GM21367 (cell line): ENCODE results near the gene APEH.
"Not testable (repeated sequence)": the region's sequence is repeated elsewhere in the genome, so short reads cannot be mapped to it uniquely, and the experiment has no call there.

ENCODE experiments used
- ATAC-seq: cut with Tn5 transposase; IDR thresholded peaks from one replicate; pipeline ENCODE4 v1.9.1; 2021; ENCODE audit not compliant: unreplicated experiment

Gene APEH

DNA sequence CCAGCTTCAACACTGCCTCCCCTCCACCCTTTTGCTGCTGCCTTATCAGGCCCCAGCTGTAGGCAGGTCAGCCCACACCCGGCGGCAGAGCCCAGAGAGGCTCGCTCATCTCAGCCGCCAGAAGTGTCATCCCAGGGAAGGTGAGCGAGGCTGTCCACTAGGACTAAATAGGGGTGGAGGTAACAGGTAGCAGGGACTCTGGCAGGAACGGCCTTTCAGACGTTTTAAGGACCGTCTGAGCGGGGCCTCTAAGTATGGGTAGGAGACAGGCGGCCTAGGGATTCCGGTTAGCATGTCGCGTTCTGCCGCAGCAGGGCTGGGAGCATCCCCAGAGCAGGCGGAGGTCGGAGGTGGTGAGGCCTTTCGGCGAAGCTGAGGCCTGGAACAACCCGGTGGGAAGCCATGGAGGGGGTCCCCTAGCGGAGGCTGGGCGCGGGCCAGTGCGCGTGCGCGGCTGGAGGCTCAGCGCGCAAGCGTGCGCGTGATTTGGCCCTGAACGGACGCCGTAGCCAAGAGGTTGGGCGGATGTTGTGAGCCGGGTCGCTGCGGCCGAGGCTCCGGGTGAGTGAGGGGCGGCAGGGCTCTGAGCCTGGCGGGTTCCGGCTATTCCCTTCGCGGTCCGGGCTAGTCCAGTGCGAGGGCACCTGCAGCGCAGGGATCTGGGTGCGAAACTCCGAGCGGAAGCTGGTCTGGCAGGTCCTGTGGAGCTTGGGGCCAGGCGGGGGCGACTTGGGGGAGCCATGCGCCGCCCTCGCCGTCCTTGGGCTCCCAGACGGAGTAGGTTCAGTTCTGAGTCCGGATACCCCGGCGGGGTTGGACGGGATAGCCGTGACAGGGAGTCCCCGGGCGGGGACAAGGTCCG, 15.1 kb downstream of the APEH start, which contains the start of the genes MST1 and RNF123:
MST1 (minus strand) TSS at position 429 of the 862 bp plus-strand sequence. CDS start 783 bp downstream, outside the sequence.
RNF123 (plus strand) TSS at position 512 of the 862 bp plus-strand sequence. CDS start 1,609 bp downstream, outside the sequence.
- peak; percentile 43 for ATAC-seq

DNA sequence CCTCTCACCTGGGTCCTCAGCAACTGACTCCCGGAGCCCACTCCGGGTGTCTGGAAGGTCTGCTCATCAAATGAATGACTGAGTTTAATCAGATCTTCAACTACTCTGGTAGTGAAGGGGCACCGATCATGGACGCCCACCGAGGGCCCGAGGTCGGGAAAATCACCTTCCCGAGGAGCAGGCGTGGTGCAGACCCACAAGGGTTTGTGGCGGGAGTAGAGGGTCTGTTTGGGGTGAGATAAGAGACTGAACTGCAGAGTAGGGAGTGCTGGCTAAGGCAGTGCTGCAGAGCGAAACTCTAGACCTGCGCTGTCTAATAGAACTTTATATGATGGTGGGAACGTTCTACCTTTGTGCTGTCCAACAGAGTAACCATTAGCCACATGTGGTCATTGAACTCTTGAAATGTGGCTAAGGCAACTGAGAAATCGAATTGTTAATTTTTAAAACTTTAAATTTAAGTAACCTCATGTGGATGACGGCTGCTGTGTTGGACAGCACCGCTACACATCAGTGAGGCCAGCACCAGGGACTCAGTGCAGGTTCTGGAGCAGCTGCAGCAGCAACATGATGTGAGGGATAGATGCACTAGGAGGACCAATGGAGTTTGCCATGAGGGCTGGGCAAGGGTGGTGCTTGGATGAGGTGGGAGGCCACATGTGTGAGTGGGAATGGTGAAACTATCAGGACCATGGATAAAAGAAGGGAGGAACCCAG, 15.9 kb downstream of the APEH start:
- not testable (repeated sequence) for ATAC-seq

DNA sequence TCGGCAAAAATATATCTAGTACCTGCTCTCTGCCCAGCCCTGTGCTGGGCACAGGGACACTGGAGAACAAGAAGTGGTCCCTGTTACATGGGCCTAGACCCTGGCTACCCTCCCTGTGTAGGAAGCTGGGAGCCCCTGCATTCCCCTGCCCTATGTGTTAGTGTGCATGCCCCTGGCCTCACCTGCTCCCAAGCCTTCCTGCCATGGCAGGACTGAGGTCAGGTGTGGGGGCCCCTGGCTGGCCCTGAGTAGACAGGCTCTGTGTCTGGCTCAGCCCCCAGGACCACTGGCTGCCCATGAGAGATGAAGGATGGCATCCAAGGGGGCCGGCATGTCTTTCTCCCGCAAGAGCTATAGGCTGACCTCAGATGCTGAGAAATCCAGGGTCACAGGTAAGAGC, 16.7 kb downstream of the APEH start:
- not testable (repeated sequence) for ATAC-seq

DNA sequence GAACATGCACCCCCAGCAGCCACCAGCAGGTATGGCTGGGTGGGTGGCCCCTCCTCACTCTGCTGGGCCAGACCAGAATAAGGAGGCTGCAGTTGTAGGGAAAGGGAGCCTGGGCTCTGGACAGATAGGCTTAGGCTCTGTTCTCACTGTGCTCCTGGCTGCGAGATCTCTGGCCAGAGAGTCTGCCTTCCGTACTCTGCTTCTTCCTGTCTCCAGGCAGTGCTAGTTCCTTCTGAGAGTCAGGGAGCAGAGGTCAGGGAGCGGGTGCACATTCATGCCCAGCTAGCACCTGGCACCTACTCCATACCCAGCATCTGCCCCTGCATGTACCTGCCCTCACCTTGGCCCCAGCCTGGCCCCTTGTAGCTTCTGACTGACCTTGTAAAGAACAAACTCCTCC, 17.3 kb downstream of the APEH start:
- not testable (repeated sequence) for ATAC-seq

DNA sequence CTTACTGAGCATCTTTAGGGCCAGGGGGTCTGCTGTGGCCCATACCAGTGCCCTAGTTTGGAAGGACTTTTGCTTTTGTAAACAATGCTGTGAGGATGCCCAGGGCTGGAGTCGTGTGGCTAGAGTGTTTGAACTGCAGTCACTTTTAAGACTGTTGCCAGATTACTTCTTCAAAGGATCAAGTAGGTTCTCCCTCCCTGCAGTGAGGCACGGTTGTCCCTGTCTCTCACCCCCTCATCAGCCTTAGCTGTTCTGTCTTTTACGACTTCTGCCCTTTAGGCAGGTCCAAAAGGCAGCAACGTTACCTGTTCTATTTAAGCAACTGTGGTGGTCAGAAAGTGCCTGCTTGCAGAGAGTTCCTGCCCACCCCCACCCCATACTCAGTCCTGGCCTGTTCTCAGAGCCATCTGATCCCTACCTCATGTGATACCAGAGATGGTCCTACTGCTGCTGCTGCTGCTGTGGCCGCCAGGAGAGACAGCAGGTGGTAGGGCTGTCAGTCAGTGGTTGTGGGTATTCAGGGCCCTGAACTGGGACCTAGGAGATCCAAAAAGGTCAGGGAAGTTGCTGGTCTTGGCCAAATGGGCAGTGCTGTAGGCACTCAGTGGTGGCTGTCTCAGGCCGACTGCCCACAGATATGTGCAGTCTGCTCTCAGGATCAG, 20.4 kb downstream of the APEH start:
- ATAC-seq = not testable (repeated sequence)

DNA sequence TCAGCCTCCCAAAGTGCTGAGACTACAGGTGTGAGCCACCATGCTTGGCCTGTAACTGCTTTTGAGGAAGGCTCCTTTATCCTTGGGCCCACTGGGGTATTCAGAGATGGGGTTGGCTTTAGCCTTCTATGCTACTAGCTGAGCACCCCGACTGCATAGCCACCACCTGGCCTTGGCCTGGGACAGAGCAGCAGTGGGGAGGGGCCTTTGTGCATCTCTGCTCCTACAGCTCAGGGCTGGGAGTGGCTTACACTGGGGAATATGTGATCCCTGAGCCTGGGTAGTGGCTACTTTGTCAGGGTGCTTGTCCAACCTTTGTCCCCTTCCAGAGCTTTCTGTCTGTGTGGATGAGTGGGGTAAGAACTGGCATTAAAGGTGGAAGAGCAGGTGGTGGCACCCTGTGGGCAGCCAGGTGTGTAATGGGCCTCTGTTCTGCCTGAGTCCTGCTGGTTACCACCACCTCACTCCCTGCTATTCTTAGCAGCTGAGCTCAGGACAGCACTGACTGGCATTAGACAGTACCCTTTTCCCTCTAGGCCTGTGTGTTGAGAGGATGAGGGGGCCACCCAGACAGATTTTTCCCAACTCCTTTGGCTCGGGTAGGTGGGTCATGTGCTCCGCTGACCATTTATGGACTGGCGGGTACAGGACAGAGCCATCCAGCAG, 21.3 kb downstream of the APEH start:
- not testable (repeated sequence) for ATAC-seq

DNA sequence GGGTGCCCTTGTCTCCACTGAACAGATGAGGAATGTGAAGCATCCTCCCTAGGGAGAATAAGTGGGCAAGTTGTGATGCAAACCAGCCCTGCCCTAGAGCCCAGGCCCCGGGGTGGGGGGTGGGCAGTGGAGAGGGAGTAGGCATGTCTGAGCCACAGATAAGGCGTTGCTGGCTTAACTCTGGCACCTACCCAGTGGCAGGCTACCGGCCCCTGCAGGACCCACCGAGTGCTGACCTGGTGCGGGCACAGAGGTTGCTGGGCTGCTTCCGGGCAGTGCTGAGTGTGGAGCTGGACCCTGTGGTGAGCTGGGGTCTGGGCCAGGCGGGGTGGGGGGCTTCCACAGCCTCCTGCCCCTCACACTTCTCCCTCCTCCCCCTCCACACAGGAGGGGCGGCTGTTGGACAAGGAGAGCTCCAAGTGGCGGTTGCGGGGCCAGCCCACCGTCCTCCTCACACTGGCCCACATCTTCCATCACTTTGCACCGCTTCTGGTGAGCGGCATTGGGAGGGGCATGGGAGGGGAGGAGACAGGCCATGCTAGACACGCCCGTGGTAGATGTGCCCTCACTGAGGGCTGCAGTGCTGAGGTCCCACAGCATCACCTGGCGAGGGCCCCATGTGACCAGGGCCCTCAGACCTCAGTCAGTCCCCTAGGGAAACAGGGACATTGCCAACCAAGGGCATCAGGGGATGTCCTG, 25.3 kb downstream of the APEH start:
- no peak for ATAC-seq

DNA sequence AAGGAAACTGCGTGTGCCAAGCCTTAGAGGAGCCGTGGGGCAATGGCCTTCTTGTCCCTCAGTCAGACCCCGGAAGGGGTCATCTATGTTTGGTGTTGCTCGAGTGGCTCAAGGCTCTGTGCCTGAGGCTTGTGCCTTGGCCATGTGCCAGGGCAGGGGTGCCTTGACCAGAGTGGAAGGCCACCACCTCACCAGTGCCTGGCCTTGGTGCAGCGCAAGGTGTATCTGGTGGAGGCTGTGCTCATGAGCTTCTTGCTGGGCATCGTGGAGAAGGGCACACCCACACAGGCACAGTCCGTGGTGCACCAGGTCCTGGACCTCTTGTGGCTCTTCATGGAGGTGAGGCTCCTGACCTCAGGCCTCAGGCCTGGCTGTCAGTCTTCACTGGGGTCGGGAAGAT, 25.9 kb downstream of the APEH start:
- no peak for ATAC-seq

DNA sequence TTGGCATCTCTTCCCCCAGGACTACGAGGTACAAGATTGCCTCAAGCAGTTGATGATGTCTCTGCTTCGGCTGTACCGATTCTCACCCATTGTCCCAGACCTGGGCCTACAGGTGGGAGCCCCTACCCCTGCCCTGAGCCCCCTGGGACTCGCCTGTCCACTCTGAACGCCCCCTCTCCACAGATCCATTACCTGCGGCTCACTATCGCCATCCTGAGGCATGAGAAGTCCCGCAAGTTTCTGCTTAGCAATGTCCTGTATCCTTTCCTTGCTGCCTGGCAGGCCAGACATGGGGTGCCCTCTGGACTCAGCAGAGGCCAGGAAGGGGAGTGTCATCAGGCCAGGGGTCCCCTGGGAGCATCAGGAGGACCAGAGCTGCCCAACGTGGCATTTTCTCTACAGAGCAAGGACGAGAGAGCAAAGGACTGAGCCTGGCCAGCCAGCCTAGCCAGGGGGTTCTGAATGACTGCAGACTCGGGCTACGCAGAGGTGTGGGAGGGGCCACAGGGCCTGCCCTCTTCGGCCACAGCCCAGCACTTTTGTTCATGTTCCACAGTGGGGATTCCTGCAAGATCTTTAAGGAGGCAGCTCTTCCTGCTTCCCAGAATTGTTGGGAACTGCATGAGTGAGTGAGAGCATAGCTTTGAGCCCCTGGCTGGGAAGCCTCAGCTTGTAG, 26.4 kb downstream of the APEH start:
- no peak for ATAC-seq

DNA sequence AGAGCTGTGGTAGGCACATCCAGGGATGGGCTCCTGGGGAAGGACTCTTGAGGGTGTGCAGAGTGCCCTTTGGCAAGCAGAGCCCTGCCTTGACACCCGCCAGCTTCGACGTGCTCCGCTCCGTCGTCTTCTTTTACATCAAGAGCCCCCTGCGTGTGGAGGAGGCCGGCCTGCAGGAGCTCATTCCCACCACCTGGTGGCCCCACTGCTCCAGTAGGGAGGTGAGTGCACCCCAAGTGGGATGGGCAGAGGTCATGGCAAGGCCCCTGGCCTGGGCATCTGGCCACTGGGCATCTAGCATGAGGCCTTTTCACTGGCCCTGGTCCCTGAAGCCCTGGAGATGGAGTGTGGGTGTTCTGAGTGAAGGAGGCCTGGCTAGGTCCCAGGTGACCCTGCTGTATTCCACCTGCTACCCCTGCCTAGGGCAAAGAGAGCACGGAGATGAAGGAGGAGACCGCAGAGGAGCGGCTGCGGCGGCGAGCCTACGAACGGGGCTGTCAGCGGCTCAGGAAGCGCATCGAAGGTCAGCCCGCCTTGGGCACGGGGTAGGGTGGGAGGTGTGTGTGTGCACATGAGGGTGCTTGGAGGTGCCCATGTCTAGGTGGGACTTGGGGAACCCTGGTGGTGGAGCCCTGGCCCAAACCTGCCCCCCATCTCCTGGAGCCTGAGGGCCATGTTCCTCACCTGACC, 27.4 kb downstream of the APEH start:
- no peak for ATAC-seq

DNA sequence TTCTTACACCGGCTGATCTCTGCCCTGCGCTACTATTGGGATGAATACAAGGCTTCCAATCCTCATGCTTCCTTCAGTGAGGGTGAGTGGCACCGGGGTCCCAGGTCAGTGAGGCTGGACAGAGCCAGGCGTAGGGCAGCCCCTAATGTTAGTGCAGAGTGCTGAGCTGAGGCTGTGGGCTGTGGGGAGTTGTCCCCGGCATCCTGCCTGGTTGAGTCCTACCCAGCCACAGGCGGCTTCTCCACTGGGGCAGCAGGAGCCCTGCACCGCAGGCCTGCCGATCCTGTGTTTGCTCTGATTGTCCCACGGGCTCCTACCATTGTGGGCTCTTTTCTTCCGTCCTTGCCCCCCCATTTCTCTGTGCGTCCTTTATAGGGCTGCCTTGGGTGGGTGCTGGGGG, 28.5 kb downstream of the APEH start:
- no peak for ATAC-seq

DNA sequence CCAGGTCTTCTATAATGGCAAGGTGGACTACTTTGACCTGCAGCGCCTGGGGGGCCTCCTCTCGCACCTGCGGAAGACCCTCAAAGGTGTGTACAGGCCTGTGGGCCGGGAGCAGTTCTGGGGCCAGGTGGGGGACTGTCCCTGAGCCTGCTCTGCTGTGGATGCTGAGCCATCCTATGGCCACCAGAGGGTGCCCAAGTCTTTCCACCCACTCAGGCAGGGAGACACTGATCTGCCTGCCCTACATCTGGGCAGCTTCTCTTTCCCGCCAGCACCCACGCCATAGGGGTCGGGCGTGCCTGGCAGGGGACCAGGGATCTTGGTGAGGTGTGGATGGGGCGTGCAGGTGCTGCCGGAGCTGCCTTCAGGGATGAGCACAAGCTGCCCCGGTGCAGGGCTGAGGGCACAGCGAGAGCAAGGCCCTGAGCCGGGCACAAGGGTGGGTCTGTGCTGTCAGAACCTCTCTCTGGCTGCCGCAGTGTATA, 29.3 kb downstream of the APEH start:
- ATAC-seq = peak; percentile 48

DNA sequence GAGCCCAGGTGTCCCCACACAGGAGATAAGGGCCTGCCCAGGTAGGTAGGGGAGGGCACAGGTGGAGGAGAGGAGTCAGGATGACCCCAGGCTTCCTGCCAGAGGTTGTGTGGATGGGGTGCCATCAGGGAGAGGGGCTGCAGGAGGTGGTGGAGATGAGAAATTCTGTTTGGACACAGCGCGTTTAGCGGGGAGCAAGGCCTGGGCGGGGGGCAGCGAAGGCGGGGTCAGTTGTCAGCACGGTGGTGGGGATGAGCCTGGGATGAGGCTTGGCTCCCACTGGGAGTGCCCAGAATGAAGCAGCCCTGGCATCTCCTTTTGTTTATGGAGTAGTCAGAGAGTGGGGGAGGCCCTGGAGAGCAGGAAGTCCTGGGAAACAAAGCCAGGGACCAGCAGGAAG, 29.8 kb downstream of the APEH start:
- ATAC-seq = no peak

DNA sequence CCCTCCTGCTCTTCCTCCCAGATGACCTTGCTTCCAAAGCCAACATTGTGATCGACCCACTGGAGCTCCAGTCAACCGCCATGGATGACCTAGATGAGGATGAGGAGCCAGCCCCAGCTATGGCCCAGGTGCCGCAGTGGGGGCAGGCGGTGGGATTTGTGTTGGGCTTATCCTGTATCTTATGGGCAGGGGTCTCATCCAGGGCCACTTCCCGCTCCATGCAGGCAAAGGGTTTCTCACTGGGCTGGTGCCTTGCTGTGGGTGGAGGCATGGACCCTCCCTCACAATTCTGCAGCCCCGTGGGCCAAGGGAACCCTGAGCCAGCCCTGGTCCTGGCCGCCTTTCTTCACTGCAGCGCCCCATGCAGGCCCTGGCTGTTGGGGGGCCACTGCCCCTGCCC, 30.5 kb downstream of the APEH start:
- no peak for ATAC-seq

DNA sequence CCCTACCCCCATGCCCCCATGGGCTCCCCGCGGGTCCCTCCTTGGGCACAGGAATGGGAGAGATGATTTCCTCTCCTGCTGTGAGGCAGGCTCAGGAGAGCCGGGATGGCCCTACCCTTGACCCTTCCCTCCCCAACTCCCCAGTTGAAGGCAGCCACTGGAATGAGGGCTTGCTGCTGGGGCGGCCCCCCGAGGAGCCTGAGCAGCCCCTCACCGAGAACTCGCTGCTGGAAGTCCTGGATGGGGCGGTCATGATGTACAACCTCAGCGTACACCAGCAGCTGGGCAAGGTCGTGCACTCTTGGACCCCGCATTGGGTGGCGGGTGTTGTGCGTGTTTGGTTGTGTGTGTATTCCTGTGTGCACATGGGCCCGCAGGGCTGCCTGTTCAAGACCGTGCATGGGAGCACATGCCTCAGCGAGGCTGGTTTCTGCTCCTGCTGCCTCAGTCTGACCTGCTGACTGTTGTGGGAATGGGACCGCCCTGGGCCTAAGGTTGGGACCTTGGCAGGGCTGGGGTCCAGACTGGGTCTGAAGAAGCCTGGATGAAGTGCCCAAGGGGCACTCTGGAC, 31.3 kb downstream of the APEH start:
- ATAC-seq = no peak

DNA sequence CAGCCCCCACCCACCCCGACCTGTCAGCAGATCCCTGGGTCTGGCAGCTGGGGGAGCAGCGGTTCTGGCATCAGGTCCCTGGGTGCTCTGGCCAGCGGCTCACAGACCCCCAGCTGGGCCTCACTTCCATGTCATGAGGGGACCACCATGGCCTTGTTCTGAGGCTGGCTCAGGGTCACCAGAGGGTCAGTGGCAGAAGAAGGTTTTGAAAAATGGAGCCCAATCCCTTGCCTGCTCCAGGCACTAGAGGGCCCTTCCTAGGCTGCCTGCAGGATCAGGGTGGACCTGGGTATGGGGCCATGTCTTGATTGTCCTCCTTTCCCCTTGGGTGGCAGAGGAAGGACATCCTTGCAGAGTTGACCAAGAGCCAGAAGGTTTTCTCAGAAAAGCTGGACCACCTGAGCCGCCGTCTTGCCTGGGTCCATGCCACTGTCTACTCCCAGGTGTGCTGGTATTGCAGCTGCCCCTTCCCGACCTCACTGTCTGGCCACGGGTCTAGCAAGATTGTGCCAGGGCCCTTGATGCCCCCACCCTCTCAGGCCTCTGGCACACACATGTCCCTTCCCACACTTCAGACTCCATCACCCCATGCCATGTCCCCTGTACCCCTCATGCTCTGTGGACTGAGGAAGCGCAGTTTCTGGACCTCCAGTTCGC, 32.4 kb downstream of the APEH start:
- no peak for ATAC-seq

DNA sequence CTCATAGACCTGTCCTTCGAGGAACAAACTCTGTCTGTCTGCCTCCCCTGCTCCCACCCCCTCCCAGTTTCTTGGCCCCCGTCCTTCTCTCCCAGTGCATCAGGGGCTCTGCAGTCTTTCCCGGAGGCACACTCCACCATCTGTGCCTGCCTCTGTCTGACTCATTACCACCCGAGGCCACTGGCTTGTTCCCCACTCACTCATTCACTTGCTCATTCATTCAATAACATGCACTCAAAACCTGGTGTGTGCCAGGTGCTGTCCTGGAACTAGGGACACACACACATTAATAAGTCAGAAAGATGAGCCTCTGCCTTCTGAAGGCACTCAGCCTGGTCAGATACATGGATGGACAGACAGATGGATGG, 32.9 kb downstream of the APEH start:
- ATAC-seq = no peak

DNA sequence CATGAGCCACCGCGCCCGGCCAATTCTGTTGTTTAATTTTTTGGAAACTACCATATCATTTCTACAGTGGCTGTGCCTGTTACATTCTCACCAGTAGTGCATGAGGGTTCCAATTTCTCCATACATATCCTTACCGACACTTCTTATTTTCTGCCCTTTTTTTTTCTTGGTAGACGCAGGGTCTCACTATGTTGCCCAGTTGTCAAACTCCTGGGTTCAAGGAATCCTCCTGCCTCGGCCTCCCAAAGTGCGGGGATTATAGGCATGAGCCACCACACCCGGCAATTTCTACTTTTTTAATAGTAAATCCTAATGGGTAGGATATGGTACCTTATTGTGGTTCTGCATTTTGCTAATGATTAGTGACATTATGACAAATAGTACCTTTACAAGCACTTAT, 35.7 kb downstream of the APEH start:
- ATAC-seq = no peak
